BJ (cell line): ENCODE data around the gene CCL20. TPM values are rescaled to one million over a fixed set of nuclear protein-coding genes. Genes with fewer than 3 reads are reported as not detected.

Source experiments
- CTCF ChIA-PET: fragments of 350-600 bp; formaldehyde crosslinking; extraction: SDS; loops from one replicate; lab custom pipeline; 2021; ENCODE audit warnings: antibody characterized with exemption, inconsistent platforms; lab: Yijun Ruan, JAX
- POLR2A ChIA-PET: fragments of 300-600 bp; sonication (Branson Sonifier 250); formaldehyde crosslinking; extraction: SDS; loops from one replicate; lab custom pipeline; 2021; ENCODE audit warnings: antibody characterized with exemption; lab: Charles Lee
- DNase-seq: peaks from one replicate; pipeline ENCODE4 v3.0.0-alpha.2; 2011; ENCODE audit warnings: low read depth
- H3K27me3 ChIP-seq: 2 replicates; pipeline ENCODE4 v1.6.0; 2011; ENCODE audit warnings: low read length; ENCODE audit not compliant: control insufficient read depth, insufficient read depth
- H3K36me3 ChIP-seq: 2 replicates; pipeline ENCODE4 v1.5.1; 2011; ENCODE audit warnings: low read length; ENCODE audit not compliant: control insufficient read depth, insufficient read depth
- H3K4me3 ChIP-seq: 2 replicates; pipeline ENCODE4 v1.5.1; 2011; ENCODE audit warnings: low read depth, mild to moderate bottlenecking, control low read depth, low read length
- polyA plus RNA-seq: library from polyadenylated mRNA; depleted of rRNA; stranded (reverse); fragments of >200 nt; gene quantifications from 2 replicates; pipeline ENCODE4 v1.2.3, GENCODE V29; 2011
- TF ChIP-seq, protein P1 (sequence below): IDR thresholded peaks from 2 replicates; pipeline ENCODE4 v1.5.1; 2011; ENCODE audit warnings: low read depth, mild to moderate bottlenecking, control low read depth, inconsistent platforms, low read length, moderate library complexity; ENCODE audit not compliant: insufficient read depth

Gene CCL20
- polyA plus RNA-seq, 1 experiment, result not detected

DNA sequence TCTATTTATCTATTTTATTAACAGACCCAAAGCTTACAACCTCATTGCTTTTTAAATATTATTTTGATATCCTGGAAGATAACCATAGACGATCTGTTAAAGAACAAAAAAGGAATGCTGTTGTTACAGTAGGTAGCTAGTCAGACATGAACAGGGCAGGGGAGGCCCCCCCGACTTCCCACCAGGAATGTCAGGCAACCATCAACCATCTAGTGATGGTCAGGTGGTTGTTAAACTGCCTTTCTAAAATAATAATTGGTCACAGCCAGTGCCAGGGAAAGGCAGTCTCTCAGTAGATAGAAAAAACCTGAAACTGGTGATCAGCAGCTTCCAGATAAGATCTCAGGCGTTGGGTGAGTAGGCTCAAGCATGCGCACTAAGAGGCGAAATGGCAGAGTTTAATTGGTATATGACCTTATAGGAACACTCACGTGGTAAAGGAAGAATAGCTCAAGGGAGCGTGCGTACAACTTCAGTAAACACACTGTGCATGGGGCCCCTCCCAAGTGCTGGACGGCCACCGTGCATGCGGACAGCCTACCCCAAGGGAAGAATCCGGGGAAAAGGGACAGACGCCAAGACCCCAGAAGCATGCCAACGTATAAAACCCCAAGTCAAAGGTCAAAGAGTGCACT lies 32.5 kb upstream of the CCL20 start:
- Histone ChIP-seq H3K4me3 (no peak overlapping the region), H3K27me3 (0 out of 2 replicates have a peak, but pooled peaks cover 1% of the 10 kb centered on the region), H3K36me3 (no peaks in the 10 kb centered on the region)
- TF ChIP-seq, protein P1, sequence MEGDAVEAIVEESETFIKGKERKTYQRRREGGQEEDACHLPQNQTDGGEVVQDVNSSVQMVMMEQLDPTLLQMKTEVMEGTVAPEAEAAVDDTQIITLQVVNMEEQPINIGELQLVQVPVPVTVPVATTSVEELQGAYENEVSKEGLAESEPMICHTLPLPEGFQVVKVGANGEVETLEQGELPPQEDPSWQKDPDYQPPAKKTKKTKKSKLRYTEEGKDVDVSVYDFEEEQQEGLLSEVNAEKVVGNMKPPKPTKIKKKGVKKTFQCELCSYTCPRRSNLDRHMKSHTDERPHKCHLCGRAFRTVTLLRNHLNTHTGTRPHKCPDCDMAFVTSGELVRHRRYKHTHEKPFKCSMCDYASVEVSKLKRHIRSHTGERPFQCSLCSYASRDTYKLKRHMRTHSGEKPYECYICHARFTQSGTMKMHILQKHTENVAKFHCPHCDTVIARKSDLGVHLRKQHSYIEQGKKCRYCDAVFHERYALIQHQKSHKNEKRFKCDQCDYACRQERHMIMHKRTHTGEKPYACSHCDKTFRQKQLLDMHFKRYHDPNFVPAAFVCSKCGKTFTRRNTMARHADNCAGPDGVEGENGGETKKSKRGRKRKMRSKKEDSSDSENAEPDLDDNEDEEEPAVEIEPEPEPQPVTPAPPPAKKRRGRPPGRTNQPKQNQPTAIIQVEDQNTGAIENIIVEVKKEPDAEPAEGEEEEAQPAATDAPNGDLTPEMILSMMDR, result no peak
- CTCF ChIA-PET, result interaction anchor here (0.9 to 1.9 kb wide), 2 partner anchors 15 to 375 kb away, joined by 3 to 5 read pairs; no protein-coding TSS in a partner anchor
- POLR2A ChIA-PET, result no interaction called here
- DNase-seq, result no peak

DNA sequence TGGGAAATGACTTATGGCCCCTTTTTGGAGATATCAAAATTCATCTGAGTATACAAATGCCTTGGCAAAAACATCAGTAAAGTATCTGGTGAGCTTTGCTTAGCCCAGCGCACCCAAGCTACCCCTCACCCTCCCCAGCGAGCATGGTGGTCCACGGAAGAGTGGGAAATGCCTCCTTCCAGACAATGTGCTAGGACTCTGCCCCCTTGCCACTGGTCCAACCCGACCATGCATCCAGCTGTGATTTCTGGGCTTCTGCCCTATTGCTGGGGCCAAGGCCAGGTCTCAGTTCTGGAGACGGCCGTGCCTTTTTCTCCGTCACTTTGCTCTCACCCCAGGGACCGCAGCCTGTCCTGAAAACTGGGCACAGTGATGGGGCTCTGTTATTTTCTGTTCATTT lies 31.8 kb upstream of the CCL20 start:
- H3K36me3 ChIP-seq, result no peaks in the 10 kb centered on the region
- H3K4me3 ChIP-seq, result no peak overlapping the region
- 0 out of 2 replicates have a peak, but pooled peaks cover 1% of the 10 kb centered on the region for H3K27me3 ChIP-seq
- TF ChIP-seq, protein P1, result no peak
- ChIA-PET CTCF (interaction anchor here (0.6 to 1.9 kb wide), 2 partner anchors 15 to 16 kb away, joined by 3 to 5 read pairs; no protein-coding TSS in a partner anchor), POLR2A (no interaction called here)
- no peak for DNase-seq

DNA sequence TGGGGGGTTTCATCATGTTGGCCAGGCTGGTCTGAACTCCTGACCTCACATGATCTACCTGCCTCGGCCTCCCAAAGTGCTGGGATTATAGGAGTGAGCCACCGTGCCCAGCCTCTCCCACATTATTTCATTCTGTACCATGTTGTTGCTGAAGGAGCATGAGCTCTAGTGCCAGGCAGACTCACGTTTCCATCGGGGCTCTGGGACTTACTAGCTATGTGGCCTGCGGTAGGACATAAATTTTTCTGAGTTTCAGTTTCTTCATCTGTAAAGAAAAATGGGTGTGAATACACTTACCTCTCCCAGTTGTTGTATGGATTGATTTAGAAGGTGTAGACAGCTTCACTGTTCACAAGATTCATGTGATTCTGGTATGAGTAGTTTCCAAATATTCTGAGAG lies 30.8 kb upstream of the CCL20 start:
- TF ChIP-seq, protein P1, result no peak
- Histone ChIP-seq H3K27me3 (0 out of 2 replicates have a peak, but pooled peaks cover 1% of the 10 kb centered on the region), H3K36me3 (no peaks in the 10 kb centered on the region), H3K4me3 (no peak overlapping the region)
- CTCF ChIA-PET, result no interaction called here
- POLR2A ChIA-PET, result no interaction called here
- no peak for DNase-seq

DNA sequence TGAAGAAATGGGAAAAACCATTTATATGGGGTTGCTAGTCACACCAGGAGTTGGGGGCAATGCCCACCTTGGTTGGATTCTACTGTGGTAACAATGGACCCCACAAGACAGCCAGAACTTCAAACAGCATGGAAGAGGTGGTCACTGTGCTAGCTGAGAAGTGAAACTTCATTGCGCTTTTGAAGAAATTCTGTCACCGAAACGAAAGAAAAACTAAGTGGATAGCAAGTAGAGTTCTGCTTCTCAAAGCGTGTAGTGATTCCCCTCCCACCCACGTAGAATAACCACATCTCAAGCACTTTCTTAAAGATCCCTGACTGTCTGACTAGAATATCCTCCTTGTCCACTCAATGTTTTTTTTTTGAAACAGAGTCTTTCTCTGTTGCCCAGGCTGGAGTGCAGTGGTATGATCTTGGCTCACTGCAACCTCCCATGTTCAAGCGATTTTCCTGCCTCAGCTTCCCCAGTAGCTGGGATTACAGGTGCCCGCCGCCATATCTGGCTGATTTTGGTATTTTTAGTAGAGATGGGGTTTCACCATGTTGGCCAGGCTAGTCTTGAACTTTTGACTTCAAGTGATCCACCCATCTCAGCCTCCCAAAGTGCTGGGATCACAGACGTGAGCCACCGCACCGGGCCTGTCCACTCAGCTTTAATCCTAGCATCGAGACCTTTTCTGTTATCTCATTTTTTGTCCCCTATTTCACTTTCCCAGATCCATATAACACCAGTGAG lies 30.1 kb upstream of the CCL20 start:
- DNase-seq, result no peak
- CTCF ChIA-PET, result no interaction called here
- H3K27me3 ChIP-seq, result 0 out of 2 replicates have a peak, but pooled peaks cover 1% of the 10 kb centered on the region
- no peak overlapping the region for H3K4me3 ChIP-seq
- POLR2A ChIA-PET, result no interaction called here
- TF ChIP-seq, protein P1, result no peak
- H3K36me3 ChIP-seq, result no peaks in the 10 kb centered on the region

DNA sequence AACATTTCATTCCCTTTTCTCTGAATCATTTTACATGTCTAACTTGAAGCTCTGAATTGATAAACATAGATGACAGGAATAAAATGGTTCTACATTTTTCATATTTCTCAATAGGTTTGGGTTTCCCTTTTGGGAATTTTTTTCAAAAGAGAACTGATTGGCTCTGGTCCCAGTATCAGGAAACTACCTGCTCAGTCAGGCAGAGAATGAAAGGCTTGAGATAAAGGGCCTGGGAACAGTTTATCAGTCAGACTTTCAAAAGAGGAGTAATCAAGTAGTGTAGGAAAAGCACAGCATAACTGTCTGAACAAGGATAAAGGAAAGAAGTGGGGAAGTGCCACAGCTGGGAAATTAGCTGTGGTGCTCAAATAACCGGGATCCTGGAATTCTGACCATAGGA lies 28.3 kb upstream of the CCL20 start:
- ChIA-PET POLR2A (no interaction called here), CTCF (no interaction called here)
- H3K27me3 ChIP-seq, result 0 out of 2 replicates have a peak, but pooled peaks cover 1% of the 10 kb centered on the region
- DNase-seq, result no peak
- no peak overlapping the region for H3K4me3 ChIP-seq
- TF ChIP-seq, protein P1, result no peak
- no peaks in the 10 kb centered on the region for H3K36me3 ChIP-seq
